Measurements from ENCODE around the gene FUT3.

FUT3 gene

GRCh38 chr19:5822181-5822844 is 28.9 kb downstream of the FUT3 start:
- DNase-seq, result no peak

- no peak for DNase-seq
These were observed 29.6 kb downstream of the FUT3 start for GRCh38 chr19:5821521-5822180.

GRCh38 chr19:5820785-5821184 is 30.5 kb downstream of the FUT3 start:
- no peak for DNase-seq

GRCh38 chr19:5818594-5818993 is 32.7 kb downstream of the FUT3 start:
- no peak for DNase-seq

DNA sequence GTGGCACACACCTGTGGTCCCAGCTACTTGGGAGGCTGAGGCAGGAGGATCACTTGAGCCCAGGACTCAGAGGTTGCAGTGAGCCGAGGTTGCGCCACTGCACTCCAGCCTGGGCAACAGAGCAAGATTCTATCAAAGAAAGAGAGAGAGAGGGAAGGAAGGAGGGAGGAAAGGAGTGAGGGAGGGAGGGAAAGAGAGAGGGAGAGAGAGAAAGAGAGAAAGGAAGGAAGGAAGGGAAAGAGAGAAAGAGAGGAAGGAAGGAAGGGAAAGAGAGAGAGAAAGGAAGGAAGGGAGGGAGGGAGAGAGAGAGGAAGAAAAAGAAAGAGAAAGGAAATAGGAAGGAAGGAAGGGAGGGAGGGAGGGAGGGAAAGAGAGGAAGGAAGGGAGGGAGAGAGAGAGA is 34.0 kb downstream of the FUT3 start:
- no peak for DNase-seq

- no peak for DNase-seq
These were observed 36.4 kb downstream of the FUT3 start for GRCh38 chr19:5814852-5815246.

DNA sequence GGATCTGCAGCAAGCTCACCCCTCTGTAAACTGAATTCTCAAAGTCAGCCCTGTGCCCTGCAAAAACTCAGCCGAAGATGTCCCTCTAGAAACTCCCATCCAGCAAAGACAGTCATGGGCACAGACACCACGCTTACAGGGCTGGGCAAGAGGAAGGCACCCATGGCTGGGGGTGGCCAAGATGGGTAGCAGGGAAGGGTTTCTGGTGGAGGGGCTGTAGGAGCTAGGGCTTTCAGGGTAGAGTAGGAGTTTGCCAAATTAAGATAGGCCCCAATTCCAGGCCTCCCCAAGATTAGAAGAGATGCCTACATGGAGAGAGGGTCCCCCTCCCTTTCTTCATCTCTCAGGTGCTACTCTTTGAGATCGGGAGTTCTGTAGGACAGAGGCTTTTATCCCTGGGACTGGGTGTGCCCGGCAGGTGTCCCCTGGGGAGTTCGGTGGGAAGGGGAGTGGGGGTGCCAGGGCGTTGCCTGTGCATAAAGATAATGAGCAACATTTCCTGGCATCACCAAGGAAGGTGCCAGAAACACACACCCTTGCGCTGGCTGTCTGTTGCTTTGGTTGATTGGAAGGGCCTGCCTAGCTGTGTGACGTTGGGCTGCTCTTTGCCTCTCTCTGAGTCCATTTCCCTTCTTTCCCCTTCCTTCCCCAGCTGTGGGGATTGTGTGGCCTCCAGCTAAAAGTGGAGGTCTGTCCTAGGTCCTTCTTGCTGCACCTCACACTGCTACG is 37.0 kb downstream of the FUT3 start:
- DNase-seq, result no peak

GRCh38 chr19:5811117-5811516 is 40.1 kb downstream of the FUT3 start:
- DNase-seq, result no peak

- DNase-seq, result no peak
These were observed 41.8 kb downstream of the FUT3 start for GRCh38 chr19:5809469-5809868.

- no peak for DNase-seq
These were observed 42.2 kb downstream of the FUT3 start for GRCh38 chr19:5809053-5809452.

DNA sequence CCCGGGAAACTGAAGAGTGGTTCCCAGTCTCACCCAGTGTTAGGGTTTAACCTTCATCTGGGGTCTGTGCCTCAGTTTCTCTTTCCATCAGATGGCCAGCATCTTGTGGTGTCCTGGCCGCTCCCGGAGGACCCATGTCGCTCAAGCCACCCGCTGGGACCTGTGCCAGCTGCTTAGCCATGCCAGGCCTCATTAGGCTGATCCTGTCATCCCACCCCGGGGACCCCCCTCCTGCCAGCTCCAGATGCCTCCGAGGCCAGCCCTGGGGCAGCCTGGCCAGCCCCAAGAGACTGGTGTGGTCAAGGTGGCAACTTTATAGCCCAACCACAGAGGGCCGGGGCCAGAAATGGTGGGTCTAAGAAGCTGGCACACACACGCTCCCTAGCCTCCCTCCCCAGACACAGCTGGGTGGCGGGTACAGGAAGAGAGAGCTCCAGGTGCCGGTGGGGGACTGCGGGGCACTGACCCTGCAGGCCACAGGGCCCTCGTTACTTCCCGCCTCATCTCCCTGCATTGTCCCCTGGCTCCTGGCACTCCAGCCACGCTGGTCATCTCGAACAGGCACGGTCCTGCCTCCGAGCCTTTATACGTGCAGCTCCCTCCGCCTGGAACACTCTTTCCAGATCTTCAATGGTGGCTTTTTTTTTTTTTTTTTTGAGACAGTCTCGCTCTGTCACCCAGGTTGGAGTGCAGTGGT is 43.0 kb downstream of the FUT3 start:
- no peak for DNase-seq

DNA sequence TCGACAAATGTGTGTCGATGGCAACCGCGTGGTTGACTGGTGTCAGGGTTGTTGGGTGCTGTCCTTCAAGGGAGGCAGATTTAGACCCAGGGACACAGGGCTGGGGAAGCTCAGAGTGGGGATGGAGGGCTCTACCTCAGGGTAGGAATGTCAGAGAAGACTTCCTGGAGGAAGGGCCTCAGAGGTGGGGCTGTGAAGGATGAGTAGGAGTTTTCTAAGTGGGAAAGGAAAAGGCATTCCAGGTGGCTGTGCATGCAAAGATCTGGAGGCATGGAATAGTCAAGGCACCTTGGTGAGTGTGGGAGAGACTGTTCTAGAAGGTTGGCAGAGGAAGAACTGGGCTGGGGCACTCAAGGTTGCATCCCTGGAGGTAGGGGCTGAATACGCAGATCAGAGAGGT is 44.3 kb downstream of the FUT3 start:
- DNase-seq, result no peak

DNA sequence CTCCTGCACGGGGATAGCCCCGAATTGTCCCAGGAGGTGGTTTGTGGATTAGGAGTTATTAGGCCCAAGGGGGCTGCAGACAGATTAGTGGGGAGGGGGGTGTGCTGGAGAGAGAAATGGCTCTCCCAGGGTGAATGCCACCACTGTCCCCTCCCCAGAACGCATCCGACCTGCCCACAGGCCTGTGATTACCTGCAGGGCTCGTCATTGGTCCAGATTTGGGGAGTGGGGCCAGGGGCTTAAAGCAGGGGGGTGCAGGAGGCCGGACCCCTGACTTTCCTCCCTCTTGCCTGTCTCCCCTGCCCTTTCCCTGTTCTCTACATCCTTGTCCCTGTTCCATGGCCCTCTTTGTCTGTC is 45.1 kb downstream of the FUT3 start:
- DNase-seq, result no peak

GRCh38 chr19:5805462-5806132 is 45.7 kb downstream of the FUT3 start:
- DNase-seq, result peak; percentile 54

DNA sequence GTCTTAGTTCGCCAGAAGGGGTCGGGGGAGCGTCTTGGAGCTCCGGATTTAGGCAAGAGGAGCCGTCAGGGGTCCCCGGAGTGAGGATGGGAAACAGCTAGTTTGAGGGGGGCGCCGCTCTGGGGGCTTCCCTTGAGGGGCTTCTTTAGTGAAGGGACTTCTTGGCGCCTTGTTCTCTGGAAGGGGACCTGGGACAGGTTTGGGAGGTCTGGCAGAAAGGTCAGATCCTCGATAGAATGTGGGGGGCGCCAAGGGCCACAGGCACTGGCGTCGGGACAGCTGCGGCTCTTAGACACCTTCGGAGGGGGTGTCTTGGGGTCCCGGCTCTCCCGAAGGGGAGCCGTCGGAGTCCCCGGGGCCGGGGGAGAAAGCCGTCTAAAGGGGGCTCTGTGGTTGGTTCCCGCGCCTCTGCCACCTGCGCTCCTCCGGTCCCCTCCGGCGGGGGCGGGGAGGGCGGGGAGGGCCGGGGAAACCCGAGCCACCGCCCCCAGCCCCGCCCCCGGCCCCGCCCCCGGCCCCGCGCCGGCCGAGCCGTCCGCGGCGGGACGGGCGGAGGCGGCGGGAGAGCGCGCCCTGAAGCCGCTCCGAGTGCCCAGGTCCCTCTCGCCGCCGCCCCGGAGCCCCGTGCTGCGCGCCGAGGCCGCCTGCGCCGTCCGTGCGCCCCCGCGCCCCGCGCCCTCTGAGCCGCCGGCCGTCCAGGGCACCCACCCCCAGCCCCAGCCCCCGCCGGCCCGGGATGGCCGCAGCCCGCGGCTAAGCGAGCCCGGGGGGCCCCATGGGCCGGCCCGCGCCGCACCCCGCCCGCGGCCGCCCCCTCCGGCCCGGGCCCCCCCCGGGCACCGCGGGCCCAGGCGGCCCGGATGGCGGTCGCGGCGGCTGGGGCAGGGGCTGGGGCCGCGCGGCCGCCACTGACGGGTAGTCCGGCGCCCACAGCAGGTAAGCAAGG is 46.5 kb downstream of the FUT3 start, which contains the start of gene NRTN:
TSS of gene NRTN (plus strand) at position 552 of the 946 bp plus-strand sequence. CDS start 19,099 bp downstream, outside the sequence.
- peak; percentile 61 for DNase-seq

- DNase-seq, result peak; percentile 92
These were observed 47.3 kb downstream of the FUT3 start for GRCh38 chr19:5803752-5804515.

GRCh38 chr19:5803441-5803751 is 47.9 kb downstream of the FUT3 start:
- DNase-seq, result no peak

DNA sequence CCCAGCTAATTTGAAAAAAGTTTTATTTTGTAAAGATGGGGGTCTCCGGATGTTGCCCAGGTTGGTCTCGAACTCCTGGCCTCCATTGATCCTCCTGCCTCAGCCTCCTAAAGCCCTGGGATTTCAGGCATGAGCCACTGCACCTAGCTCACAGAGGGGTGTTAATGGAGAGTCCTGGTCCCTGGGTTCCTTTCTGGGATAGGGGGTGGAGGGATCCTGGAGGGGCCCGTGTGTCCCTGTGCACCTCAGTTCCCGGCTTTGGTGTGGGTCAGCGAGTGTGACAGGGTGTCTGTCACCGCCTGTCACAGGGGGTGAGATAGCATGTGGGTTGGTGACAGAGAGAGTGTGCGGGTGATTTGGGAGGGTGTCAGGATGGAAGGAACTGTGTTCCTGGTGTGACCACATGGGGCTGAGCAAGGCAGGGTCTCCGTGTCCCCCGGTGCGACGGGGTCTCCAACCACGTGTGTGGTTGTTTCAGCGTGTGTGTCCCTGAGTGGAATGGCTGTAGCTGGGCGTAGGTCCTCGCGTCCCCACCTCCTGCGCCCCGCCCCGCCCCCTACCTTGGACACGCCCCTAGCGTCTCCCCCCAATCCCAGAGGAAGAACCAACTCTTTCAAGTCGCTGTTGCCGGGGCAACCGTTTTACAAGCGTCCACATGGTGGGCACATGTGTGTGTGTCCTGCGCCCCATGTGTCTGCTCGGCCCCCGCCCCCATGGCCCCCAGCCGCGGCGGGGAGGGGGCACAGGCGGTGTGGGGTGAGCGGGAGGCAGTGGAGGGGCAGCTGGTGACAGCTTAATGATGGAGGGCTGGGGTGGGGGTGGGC is 49.2 kb downstream of the FUT3 start:
- DNase-seq, result no peak

GRCh38 chr19:5800361-5801270 is 50.6 kb downstream of the FUT3 start:
- DNase-seq, result no peak
